SU-DHL-6 (cell line): ENCODE measurements around the gene PWP2.
"Not testable (repeated sequence)": the region's sequence is repeated elsewhere in the genome, so short reads cannot be mapped to it uniquely, and the experiment has no call there.

Experiments used
- CTCF ChIP-seq: fragments of 200-600 bp; sonication (generic); IDR thresholded peaks from one replicate; pipeline ENCODE4 v1.5.1; 2017; ENCODE audit warnings: antibody characterized with exemption, mild to moderate bottlenecking, low read length, moderate library complexity; ENCODE audit not compliant: insufficient read depth, poor library complexity, severe bottlenecking
- EZH2phosphoT487 ChIP-seq: fragments of 200-600 bp; sonication (generic), shearing (Covaris generic); conservative IDR thresholded peaks from 2 replicates; pipeline ENCODE4 v1.6.1; 2018; ENCODE audit warnings: mild to moderate bottlenecking, antibody characterized with exemption, low read length, moderate library complexity, mixed read lengths

- TF ChIP-seq CTCF, EZH2phosphoT487: not testable (repeated sequence)
Observed at GRCh38 chr21:44158082-44158468, 50.9 kb downstream of the PWP2 start.
